Measurements from ENCODE around the gene RSRC1.
"Not testable (repeated sequence)": the region's sequence is repeated elsewhere in the genome, so short reads cannot be mapped to it uniquely, and the experiment has no call there.

Gene RSRC1, protein sequence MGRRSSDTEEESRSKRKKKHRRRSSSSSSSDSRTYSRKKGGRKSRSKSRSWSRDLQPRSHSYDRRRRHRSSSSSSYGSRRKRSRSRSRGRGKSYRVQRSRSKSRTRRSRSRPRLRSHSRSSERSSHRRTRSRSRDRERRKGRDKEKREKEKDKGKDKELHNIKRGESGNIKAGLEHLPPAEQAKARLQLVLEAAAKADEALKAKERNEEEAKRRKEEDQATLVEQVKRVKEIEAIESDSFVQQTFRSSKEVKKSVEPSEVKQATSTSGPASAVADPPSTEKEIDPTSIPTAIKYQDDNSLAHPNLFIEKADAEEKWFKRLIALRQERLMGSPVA

DNA sequence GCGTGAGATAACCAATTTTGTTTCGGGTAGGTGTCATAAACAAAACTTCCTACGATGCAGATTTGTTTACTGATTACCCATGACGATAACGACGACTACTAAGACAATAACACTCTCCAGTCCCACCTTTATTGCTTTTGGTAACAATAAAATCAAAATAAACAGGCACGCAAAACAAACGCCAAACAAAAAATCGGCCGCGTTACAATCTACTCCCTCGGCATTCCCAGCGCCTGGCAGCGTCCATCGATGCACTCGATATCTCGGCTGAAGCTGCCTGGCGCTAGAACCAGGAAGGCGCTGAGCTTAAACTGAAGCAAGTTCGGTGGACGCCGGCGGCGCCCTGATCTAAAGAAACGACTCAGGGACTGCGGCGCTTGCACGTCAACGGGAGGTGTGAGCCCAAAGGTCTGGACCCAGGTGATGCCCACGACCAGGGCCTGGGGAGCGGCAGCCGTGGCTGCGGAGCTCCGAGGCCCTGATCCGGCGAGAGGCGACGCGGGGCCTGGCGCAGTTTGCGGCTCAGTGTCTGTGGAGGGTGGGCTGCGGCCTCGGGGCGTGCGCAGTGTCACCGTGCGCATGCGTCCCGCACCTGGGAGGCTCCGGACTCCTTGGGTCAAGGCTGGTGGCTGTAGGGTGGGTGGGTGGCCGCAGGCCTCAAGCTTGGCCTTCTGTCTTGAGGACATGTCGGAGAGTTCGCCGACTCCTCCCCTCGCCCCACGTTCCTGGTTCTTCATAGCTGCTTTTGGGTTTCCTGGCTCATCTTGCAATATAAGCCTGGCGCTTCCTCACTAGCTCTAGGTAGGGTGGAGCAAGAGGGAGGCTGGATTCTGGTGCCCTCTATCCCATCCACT, at the start of gene RSRC1:
Gene RSRC1 (plus strand): TSS at position 286 of the 854 bp plus-strand sequence. CDS start 12,016 bp downstream, outside the sequence.
- DNase-seq (ENCODE audit: low read depth in 2 of 2, low spot score in 1 of 2): peak; percentile 38 to 53

DNA sequence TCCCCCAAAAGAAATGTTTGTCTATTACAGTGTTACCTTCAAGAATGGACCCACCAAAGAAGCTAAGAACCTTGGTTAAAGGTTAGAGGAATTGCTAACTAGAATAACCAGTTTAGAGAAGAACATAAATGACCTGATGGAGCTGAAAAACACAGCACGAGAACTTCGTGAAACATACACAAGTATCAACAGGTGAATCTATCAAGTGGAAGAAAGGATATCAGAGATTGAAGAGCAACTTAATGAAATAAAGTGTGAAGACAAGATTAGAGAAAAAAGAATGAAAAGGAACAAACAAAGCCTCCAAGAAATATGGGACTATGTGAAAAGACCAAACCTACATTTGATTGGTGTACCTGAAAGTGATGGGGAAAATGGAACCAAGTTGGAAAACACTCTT, 44.3 kb upstream of the RSRC1 start:
- DNase-seq (ENCODE audit: low read depth in 2 of 2, low spot score in 1 of 2): not testable (repeated sequence)

DNA sequence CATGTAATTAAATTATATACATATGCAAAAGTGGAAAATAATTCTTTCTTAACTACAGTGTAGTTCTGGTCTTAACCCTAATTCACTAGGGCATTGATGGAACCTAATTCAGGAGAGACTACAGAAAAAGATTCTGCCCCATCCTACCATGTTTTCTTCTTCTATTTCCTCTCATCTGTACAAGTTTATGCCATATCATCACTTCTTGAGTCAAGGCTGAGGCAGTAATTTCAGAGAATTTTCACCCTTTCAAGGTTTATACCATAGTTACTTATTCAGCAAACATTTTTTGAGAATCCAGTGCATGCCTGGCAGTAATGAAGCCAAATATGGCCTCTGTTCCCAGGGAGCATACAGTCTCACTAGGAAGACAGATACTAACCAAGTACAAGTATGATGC, 37.1 kb upstream of the RSRC1 start:
- no peak for DNase-seq (ENCODE audit: low read depth in 2 of 2, low spot score in 1 of 2)

DNA sequence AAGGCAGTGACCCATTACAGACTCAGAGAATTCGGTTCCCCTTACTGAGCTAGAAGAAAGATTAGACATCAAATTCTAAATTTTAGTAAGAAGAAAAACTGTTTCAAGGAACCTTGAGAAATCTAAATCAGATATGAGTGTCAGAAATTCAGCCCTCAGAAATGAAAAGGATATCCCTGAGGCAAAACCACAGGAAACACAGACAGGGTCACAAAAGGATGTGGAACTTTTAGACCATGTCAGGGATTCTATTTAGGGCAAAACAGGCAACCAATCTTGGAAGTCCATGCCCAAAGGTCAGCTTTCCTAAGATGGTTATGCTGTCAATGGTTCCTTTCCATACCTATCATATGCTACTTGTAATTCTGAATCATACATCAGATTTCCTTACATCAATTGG, 35.3 kb upstream of the RSRC1 start:
- no peak for DNase-seq (ENCODE audit: low read depth in 2 of 2, low spot score in 1 of 2)

DNA sequence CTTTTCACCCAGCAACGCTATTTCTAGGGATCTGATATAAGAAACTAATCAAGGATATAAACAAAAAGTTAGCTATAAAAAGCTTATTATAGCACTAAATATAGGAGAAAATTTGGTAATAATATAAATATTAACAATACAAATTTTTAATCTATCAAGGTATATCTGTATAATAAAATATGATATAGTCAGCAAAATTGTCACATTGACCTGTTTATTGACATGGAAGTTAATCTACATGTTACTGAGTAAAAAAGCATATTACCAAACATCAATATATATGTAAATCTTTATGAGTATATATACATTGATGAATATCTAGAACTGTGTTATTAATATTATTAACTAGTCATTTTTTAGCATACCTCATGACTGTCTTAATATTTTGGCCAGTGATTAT, 30.3 kb upstream of the RSRC1 start:
- no peak for DNase-seq (ENCODE audit: low read depth in 2 of 2, low spot score in 1 of 2)

DNA sequence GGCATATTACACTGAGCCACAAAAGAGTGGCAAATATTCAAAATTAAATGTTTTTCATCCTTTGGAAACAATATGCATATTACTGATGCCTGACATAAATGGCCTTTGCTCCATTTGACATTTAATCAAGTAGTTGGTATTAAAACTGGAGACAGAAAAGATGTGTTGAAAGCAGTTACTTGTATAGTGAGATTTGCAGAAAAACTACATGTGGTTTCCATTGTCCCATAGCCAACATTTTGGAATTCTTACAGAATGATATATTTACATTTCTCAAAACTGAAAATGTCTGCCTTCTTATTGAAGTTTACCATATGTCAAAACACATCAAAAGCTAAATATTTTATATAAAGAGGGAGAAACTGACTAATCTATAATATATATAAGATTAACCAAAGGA, 25.2 kb upstream of the RSRC1 start:
- no peak for DNase-seq (ENCODE audit: low read depth in 2 of 2, low spot score in 1 of 2)

DNA sequence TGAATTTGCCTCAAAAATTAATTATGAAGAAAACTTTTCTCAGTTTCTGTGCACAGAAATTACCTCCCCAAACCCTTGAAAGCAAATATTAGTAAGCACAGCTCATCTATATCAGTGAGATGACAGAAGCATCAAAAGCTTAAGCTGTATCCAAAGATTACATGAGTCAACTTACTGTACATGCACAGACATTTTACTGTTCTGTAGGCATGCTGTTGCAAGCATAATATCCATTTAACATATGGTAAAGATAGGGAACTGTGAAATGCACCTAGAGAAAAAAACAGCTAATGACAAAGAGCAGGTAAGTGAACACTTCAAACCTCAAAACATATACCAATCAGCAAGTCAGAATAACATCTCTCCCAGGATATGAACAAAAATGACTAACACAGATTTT, 24.5 kb upstream of the RSRC1 start:
- no peak for DNase-seq (ENCODE audit: low read depth in 2 of 2, low spot score in 1 of 2)

DNA sequence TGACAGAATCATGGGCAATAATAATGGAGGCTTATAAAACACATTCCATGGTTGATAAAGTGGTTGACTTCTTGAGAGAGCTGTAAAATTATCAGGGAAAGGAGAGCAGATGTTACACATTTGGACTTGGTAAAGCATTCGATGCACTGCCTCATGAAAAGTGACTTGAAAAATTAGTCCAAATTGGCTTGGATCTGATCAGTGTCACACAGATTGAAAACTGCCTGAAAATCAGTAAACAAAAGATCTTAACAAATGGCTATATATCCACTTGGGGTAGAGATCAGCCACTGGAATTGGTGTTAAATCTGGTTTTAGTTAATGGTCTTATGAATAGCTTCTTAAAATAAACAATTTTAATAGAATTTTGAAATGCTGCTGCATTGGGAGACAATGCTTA, 24.0 kb upstream of the RSRC1 start:
- DNase-seq (ENCODE audit: low read depth in 2 of 2, low spot score in 1 of 2): no peak

DNA sequence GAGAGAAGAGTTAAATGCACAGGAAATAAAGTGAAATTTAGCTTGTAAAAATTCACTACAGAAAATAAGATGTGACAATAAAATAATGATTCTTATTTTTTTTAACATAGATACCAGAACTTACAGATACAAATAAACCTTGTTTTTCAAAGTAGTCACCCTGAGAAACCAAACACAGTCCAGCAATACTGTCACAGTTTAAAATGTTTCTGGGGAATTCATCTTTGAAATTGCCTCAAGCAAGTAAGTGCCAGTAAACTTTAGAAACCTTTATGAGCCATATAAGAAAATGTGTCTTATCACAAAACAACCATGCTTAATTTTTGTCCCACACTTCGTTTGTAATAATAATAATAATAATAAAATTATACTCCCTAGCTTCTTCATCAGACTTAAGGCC, 23.5 kb upstream of the RSRC1 start:
- no peak for DNase-seq (ENCODE audit: low read depth in 2 of 2, low spot score in 1 of 2)

DNA sequence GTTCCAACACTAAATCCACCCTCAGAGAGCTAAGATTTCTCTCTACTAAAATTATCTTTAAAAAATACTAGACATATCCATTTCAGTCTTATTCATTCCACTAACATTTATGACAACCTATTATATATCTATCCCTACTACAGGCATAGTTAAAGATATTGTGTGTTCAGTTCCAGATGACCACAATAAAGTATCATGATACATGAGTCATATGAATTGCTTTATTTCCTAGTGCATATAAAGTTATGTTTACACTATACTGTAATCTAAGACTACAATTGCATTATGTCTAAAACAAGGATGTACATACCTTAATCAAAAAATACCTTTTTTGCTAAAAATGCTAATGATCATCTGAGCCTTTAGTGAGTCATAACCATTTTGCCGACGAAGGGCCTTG, 23.1 kb upstream of the RSRC1 start:
- DNase-seq (ENCODE audit: low read depth in 2 of 2, low spot score in 1 of 2): no peak

DNA sequence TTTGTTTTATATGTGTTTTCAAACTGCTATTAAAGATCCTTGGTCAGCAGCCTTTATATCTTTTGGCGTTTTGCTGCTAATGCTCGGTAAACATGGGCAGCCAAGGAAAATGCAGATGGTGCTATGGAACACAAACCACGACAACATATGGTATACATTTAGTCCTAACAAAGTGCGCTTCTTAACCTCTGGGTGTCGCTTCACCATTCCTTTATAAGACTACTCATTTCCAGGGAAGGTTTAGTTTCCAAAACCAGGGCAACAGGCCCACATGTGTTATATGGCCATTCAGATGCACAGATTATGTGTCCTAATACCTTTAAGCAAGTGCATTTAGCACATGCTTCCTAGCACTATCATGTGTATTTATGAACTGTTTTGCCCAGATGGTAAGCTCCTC, 18.4 kb upstream of the RSRC1 start:
- no peak for DNase-seq (ENCODE audit: low read depth in 2 of 2, low spot score in 1 of 2)

DNA sequence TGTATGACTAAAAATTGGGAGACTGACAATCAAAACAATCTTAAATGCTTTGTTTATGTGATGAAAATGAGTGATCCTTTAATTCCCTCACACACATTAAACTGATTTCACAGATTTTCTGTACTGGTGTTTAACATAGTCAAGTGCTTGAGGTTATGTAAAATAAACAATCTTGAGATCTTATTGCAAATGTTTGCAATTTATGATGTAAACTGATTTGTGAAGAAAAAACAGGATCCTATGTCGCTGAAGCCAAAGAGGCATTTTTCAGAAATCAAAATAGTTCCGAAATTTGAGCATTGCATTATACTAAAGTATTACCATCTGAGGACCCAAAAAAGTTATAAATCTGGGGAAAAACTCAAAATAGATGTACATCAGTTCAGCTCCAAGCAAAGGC, 16.4 kb upstream of the RSRC1 start:
- DNase-seq (ENCODE audit: low read depth in 2 of 2, low spot score in 1 of 2): no peak

DNA sequence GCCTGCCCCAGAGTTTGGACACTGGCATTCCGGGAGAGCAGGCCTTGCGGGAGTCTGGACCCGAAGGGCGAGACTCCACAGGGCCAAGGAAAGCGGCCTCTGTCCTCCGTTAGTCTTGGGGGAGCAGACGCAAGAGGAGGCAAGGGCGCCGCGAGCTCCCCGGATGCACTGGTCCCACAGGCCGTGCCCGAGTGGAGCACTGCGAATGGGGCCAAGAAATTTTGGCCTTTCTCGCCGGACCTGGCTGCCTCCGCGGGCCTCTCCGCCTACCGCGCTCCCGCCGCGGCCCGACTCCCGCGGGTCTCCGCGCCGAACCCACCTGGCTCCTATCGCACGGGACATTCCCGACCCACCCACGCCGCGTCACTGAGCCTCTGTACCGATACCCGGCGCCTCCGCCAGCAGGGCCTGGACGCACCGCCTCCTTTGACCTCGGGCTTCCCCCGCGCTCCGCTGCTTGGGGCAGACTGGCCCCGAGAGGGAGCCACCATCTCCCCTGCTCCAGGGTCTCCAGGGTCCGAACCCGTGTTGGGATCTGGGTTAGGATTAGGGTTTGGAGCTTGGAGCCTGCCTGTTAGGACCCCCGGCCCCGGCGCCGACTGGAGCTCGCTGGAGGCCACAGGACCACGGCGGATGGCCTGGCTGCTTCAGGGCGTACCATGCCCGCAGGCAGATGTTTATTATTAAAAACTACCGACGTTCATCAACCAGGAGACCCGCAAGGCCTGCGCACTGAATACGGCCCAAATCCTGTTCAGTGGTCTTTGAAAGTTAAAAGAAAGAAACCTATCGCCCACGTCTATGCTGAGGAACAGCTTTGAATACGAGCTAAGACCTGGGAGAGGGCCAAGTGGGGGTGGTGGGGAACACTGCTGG, 15.4 kb upstream of the RSRC1 start:
- no peak for DNase-seq (ENCODE audit: low read depth in 2 of 2, low spot score in 1 of 2)

DNA sequence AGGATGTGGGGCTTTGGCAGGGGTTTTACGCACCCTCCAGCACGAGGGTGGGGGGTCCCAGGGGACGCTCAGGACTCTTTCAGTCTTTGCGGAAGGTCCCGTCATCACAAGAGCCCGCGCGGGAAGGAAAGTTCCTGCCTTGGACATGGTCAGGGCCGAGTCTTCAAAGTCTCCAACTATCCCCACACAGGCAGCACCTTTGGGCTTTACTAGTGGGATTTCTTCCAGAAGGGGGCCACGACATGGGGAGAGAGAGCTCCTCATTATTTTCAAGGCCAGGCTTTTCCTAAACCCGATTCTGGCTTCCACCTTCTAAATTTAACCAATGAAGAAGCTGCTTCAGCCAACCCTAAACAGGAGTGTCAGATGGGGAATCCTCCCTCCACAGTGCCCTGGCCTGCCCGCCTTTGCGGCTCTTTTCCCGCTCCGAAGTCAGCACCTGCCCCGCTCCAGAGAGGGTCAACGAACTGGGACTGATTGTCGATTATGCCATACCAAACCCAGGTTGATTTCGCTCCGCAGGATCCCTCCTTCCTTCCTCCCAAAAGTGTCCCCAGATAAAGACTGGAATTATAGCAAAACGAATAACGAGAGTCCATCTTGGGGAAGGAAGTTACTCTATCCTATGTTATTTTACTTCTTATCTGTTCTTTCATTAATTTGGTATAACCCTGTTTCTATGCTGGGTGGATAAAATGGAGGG, 14.6 kb upstream of the RSRC1 start:
- DNase-seq (ENCODE audit: low read depth in 2 of 2, low spot score in 1 of 2): no peak

DNA sequence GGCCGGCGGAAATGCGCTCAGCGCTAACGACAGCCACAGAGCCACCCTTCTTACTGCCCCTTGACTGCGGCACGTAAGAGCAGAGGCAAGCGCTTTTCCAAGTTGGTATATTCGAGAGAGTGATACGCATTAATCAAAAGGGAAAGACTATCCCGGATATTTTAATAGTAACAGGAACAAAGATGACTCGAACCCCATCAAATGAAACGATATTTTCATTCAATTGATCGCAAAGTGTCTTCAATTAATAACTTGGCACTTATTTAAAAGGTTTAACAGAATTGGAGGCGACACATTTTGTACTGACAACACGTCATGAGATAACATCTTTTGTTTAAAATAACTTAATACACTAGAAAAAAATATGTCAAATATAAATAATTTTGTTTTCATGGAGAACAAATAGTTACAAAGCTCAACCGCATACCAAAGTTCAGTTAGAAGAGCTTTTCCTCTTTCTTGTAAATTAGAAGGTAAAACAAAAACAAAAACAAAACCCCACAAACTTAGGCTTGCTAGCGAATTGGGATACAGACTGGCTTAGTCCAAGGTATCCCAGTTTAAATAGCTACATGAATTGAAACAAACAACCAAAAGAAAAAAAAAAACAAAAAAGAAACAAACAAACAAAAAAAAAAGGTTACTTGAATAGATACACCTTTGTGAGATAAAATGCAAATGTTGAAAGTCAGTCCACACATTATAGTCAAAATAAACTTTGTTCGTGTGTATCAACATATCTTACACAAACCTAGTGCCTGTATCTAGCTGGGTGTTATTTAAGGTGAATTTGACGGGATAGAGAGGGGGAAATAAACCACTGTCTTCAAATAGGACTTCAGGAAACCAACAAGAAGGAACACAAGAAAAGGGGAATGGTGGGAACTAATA, 13.8 kb upstream of the RSRC1 start:
- no peak for DNase-seq (ENCODE audit: low read depth in 2 of 2, low spot score in 1 of 2)

DNA sequence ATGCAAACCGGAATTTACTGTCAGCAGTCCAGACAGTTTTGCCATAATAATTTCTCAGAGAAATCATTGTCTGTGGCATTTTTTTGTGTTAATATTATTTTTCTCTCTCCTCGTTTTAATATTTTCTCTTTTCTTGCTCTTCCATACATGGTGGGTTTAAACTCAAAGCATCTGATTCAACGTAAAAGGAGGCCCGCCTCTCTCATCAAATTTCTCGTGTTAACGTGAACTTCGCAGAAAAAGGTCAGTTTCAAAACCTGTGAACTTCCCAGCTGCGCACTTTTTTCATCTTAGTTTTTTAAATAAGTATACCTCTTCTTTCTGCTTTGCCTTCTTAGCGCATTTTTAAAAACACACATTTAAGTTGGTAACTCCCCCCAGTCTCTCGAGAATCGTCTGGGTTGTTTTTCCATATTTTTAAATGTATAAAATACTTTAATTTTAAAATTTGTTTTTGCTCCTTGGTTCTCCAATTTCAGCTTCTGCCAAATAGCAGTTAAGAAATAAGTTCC, 12.8 kb upstream of the RSRC1 start:
- no peak for DNase-seq (ENCODE audit: low read depth in 2 of 2, low spot score in 1 of 2)

DNA sequence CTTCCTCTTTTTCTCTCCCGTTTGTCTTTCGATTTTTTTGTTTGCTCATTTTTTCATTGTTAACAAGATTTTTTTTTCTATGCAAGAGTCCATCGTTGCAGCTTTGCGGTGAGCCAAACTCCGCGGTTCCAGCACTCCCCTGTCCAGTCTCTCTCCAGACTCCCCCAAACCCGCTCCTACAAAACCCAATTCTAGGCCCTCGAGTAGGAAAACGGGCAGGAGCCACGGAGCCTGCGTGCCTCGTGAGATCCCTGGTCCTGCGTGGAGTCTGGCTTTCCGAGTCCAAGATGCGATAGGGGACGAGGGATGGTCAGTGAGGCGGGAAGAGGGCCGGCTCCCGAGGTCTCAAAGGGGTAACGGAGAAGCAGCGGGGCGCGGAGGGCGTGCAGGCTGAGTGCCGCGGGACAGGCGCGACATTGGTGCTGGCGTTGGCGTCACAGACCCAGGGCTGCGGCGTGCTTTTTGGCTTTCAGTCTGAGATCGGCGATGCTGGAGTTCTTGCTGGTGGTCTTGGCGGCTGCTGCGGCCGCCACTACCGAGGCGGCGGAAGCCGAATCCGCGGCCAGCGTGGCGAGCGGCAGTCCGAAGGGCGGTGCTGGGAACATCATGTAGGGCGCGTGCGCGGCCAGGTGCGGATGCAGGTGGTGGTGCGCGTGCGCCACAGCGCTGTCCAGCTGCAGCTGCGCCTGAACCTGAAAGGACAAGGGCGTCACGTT, 12.1 kb upstream of the RSRC1 start:
- DNase-seq (ENCODE audit: low read depth in 2 of 2, low spot score in 1 of 2): peak in 1 of 2 donors; percentile 21

DNA sequence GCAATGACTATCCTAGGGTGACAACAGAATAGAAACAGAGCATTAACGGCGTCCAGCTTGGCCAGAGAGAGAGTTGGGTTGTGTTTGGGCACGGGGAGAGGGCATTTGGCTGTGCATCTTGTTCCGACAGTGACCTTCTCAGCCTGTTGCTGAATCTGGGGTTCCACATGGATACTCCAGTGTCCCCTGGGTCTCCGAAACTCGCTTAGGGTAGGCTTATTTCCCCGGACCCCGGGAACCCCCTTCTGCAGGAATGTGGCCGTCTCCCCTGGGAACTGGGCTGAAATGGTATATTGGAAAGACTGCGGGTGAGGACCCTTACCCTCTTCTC, 11.6 kb upstream of the RSRC1 start:
- DNase-seq (ENCODE audit: low read depth in 2 of 2, low spot score in 1 of 2): no peak

DNA sequence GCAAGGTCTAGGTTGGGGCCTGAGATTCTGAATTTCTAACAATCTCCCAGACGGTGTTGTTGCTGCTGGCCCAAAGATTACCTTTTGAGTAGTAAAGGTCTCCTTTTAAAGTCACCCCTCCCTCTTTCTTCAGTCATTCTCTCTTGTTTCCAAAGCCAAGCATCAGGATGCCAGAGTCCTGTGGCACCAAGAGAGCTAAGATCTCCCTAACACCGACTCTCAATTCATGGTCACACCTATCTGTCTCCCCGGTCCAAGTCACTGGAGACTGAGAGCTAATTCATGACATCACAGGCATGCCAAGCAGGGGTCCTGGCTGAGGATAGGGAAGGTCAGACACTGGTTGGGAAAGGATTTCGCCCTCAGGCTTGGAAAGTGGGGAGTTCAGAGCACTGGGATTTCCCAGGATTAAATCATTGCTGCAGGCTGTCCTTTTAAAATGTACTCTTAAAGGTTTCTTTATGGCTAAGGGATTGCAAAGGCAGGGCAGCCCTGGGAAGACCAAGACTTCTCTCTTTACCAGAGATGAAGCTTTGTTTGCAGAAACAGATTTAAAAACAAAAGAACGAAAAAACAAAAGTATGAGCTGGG, 11.0 kb upstream of the RSRC1 start:
- no peak for DNase-seq (ENCODE audit: low read depth in 2 of 2, low spot score in 1 of 2)
